Lower lobe of right lung (tissue), 2 donors: ENCODE measurements around the gene ACTN1. TPM values are rescaled to one million over a fixed set of nuclear protein-coding genes. Genes with fewer than 3 reads are reported as not detected.

Source experiments
- ATAC-seq, 2 donors: fragments of 200-7000 bp; cut with Tn5 transposase; one replicate each; pipeline ENCODE4 v1.9.1; 2020 to 2022; ENCODE audit warnings: mild to moderate bottlenecking in 2 of 2, moderate library complexity in 2 of 2
- DNase-seq: peaks from one replicate; pipeline ENCODE4 v3.0.0-alpha.2; 2020
- H3K27ac ChIP-seq: fragments of 200-600 bp; one replicate; pipeline ENCODE4 v1.8.0; 2022
- H3K27me3 ChIP-seq: fragments of 200-600 bp; one replicate; pipeline ENCODE4 v1.8.0; 2022; ENCODE audit warnings: low read depth
- H3K36me3 ChIP-seq: fragments of 200-600 bp; one replicate; pipeline ENCODE4 v1.8.0; 2022; ENCODE audit warnings: mild to moderate bottlenecking
- H3K4me1 ChIP-seq: fragments of 200-600 bp; one replicate; pipeline ENCODE4 v1.8.0; 2022
- H3K4me3 ChIP-seq: fragments of 200-600 bp; one replicate; pipeline ENCODE4 v1.8.0; 2022; ENCODE audit warnings: mild to moderate bottlenecking
- H3K9me3 ChIP-seq: fragments of 200-600 bp; one replicate; pipeline ENCODE4 v1.8.0; 2022
- CTCF ChIP-seq: fragments of 200-600 bp; IDR thresholded peaks from one replicate; pipeline ENCODE4 v1.8.0; 2022; ENCODE audit warnings: antibody characterized with exemption, mild to moderate bottlenecking
- intact Hi-C: fragments of 100-400 bp; cut with DNase I; formaldehyde crosslinking; loops from one replicate; pipeline ENCODE4 v1.11.0; 2022
- total RNA-seq: library from RNA; stranded (reverse); fragmentation: NEBNext Ultra II Directional; extraction: Animal tissue kit (Norgen Biotek cat#: 25700); gene quantifications from one replicate; pipeline ENCODE4 v1.2.1, GENCODE V29; 2021
- donor health status: DM: no; HTN: yes; CAD: no; lungs with severe emphysema.

Gene ACTN1
- total RNA-seq, 1 donor from 2014 or later: 124 TPM

DNA sequence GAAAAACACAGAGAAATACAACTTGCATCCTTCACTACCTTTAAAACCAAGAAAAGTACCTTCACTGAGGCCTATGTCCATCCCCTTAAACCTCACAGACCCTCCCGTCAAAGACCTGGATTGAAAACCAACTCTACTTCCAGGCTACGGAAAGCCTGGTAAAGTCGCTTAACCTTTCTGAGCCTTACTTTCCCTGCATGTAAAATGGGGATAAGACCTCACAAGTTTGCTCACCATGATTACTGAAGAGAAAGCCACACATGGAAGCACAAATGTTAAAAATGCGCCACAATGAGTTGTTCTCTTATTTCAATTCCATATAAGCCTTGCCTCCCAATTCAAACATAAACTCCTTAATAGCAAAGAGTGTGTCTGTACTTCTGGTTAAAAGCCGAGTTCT lies 8.4 kb downstream of the ACTN1 start:
- H3K4me1 ChIP-seq: peaks cover 66% of the 10 kb centered on the region
- H3K4me3 ChIP-seq: no peak overlapping the region
- ATAC-seq (no peak), DNase-seq (no peak)
- no peak for TF ChIP-seq CTCF
- intact Hi-C loops: no loop called here
- H3K27ac ChIP-seq: no peak overlapping the region
- no peaks in the 10 kb centered on the region for H3K27me3 ChIP-seq
- no peaks in the 10 kb centered on the region for H3K9me3 ChIP-seq
- H3K36me3 ChIP-seq: peaks cover 20% of the 10 kb centered on the region

GRCh38 chr14:68970038-68970612 lies 9.0 kb downstream of the ACTN1 start:
- H3K27me3 ChIP-seq: no peaks in the 10 kb centered on the region
- peak overlapping the region; percentile 38 for H3K27ac ChIP-seq
- DNase-seq (no peak), ATAC-seq (no peak)
- TF ChIP-seq CTCF: no peak
- intact Hi-C loops: no loop called here
- H3K4me1 ChIP-seq: peaks cover 66% of the 10 kb centered on the region
- no peak overlapping the region for H3K4me3 ChIP-seq
- H3K9me3 ChIP-seq: no peaks in the 10 kb centered on the region
- H3K36me3 ChIP-seq: peaks cover 20% of the 10 kb centered on the region

DNA sequence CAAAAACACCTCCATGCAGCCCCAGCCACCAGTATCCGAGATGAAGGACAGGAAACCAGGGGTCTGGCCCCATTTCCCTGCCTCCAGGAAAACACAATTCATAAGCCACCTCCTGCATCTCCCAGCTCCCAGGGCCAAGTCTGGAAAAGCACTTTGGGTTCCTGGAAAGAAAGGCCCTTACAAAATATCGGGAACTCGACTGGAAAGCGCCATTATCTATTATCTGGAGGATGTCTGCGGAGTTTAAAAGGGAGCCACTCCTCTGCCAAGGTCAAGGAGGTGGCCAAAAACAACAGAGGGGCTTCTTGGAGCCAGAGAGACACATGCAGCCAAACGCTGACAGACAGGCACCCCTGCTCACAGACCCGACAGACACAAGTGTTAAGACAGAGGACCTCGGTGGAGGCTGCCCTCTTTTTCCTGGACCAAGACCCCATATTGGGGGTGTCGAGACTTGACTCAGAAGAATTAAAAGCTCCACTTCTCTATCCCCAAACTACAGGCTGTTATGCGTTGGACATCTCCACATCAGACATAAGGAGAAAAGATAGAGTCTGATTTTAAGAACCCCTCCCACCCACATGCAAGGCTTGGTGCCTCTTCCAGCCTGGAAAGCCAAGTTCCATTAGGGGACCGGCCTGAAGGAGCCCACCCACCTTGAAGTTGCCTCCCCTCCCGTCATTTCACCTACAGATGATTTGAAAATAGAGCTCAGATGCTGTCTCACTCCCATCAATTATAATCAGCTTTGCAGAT lies 9.6 kb downstream of the ACTN1 start:
- H3K4me1 ChIP-seq: peaks cover 66% of the 10 kb centered on the region
- ATAC-seq (no peak), DNase-seq (no peak)
- intact Hi-C loops: no loop called here
- TF ChIP-seq CTCF: no peak
- no peaks in the 10 kb centered on the region for H3K27me3 ChIP-seq
- peaks cover 20% of the 10 kb centered on the region for H3K36me3 ChIP-seq
- peak overlapping the region; percentile 38 for H3K27ac ChIP-seq
- no peaks in the 10 kb centered on the region for H3K9me3 ChIP-seq
- H3K4me3 ChIP-seq: no peak overlapping the region

GRCh38 chr14:68968721-68969120 lies 10.4 kb downstream of the ACTN1 start:
- peaks cover 12% of the 10 kb centered on the region for H3K36me3 ChIP-seq
- peak overlapping the region; percentile 11 for H3K27ac ChIP-seq
- intact Hi-C loops: no loop called here
- H3K27me3 ChIP-seq: no peaks in the 10 kb centered on the region
- H3K4me1 ChIP-seq: peaks cover 71% of the 10 kb centered on the region
- H3K9me3 ChIP-seq: no peaks in the 10 kb centered on the region
- DNase-seq: no peak
- ATAC-seq: no peak
- H3K4me3 ChIP-seq: no peak overlapping the region
- TF ChIP-seq CTCF: no peak

DNA sequence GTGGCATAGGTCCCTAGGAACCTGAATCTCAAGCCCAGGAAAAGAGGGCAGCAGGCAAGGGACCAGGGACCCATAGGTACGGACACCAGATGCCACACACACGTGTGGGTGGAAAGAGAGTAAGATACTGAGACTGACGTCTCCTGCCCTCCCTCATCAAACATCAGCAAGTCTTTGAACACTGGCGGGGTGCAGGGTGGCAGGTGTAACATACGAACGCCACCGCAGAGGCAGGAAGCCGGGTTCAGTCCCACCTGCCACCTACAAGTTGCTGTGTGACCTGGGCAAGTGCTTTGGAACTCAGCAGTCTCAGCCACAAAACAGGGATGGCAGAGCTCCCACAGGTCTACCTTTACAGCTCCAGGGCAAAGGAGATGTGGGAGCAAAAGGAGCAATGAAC lies 11.1 kb downstream of the ACTN1 start:
- no peaks in the 10 kb centered on the region for H3K27me3 ChIP-seq
- no peak overlapping the region for H3K4me3 ChIP-seq
- TF ChIP-seq CTCF: no peak
- H3K4me1 ChIP-seq: peaks cover 71% of the 10 kb centered on the region
- ATAC-seq (no peak), DNase-seq (no peak)
- no peaks in the 10 kb centered on the region for H3K9me3 ChIP-seq
- H3K27ac ChIP-seq: no peak overlapping the region
- H3K36me3 ChIP-seq: peaks cover 11% of the 10 kb centered on the region
- intact Hi-C loops: no loop called here
